Stimulated activated naive CD4-positive, alpha-beta T cell (primary cell): ENCODE data around the gene NUP188.

Experiments used
- DNase-seq, 6 experiments: peaks; one replicate each; lab custom pipeline; 2025; lab: John Stamatoyannopoulos, UW

Gene NUP188, protein sequence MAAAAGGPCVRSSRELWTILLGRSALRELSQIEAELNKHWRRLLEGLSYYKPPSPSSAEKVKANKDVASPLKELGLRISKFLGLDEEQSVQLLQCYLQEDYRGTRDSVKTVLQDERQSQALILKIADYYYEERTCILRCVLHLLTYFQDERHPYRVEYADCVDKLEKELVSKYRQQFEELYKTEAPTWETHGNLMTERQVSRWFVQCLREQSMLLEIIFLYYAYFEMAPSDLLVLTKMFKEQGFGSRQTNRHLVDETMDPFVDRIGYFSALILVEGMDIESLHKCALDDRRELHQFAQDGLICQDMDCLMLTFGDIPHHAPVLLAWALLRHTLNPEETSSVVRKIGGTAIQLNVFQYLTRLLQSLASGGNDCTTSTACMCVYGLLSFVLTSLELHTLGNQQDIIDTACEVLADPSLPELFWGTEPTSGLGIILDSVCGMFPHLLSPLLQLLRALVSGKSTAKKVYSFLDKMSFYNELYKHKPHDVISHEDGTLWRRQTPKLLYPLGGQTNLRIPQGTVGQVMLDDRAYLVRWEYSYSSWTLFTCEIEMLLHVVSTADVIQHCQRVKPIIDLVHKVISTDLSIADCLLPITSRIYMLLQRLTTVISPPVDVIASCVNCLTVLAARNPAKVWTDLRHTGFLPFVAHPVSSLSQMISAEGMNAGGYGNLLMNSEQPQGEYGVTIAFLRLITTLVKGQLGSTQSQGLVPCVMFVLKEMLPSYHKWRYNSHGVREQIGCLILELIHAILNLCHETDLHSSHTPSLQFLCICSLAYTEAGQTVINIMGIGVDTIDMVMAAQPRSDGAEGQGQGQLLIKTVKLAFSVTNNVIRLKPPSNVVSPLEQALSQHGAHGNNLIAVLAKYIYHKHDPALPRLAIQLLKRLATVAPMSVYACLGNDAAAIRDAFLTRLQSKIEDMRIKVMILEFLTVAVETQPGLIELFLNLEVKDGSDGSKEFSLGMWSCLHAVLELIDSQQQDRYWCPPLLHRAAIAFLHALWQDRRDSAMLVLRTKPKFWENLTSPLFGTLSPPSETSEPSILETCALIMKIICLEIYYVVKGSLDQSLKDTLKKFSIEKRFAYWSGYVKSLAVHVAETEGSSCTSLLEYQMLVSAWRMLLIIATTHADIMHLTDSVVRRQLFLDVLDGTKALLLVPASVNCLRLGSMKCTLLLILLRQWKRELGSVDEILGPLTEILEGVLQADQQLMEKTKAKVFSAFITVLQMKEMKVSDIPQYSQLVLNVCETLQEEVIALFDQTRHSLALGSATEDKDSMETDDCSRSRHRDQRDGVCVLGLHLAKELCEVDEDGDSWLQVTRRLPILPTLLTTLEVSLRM (N-terminal part only)

DNA sequence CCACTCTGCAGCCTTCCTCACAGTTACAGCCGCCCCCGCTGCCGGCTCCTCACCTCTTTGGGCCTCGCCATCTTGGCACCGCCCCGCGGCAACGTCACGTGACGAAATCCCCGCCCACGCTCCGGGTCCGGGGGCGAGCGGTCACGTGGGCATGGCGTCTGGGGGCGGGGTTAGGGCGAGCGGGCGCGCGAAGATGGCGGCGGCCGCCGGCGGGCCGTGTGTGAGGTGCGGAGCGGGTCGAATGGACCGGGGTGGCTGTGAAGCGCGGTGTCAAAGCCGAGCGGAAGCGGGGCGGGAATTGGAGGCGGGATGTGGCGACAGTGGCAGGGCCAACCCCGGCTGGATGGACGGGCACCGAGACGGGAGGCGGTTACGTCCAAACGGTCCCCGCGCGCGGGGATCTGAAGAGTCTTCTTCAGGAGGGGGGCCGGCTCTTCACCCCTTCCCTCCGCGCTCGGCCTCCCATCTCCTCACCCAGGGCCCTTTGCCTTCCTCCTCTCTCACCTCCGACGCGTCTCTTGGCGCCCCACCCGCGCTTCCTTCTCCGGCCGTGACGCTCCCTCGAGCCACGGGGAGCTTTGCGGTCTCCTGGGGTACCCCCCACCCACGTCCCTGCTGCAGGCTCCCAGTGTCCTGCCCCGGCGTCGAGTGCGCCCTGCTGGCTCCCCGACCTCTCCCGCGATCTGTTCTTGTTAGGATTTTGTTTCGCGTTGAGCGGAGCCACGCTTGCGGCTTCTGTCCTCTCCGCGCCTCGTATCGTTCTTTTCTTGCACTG is at the start of gene NUP188, which contains the start of gene DOLK:
Gene NUP188, plus strand, starts transcription at position 173 of the 775 bp plus-strand sequence. Its CDS starts 21 bp downstream, at position 194.
Gene DOLK, minus strand, starts transcription at position 77 of the 775 bp plus-strand sequence. CDS start 300 bp downstream, outside the sequence.
- DNase-seq = peak; percentile 93 to 99 (median 98)

DNA sequence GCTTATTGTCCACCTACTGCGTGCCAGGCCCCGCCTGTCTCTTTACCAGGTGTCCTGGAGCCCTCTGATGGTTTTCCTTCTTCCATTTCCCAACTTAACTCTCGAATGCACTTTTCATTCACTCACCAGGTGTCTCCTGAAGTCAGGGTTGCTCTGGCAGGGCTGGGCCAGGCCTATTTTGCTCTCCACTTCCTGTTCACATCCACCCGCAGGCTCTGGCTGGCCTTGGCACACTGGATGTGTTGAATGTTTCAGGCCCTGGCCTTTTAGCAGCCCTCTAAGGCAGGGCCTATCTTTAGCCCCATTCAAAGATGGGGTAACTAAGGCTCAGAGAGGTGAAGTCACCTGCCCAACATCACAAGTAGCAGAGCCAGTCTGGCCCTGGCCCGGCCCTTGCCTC is 49.1 kb upstream of the NUP188 start:
- DNase-seq = peak in 2 of 6 experiments; percentile 8 to 19

DNA sequence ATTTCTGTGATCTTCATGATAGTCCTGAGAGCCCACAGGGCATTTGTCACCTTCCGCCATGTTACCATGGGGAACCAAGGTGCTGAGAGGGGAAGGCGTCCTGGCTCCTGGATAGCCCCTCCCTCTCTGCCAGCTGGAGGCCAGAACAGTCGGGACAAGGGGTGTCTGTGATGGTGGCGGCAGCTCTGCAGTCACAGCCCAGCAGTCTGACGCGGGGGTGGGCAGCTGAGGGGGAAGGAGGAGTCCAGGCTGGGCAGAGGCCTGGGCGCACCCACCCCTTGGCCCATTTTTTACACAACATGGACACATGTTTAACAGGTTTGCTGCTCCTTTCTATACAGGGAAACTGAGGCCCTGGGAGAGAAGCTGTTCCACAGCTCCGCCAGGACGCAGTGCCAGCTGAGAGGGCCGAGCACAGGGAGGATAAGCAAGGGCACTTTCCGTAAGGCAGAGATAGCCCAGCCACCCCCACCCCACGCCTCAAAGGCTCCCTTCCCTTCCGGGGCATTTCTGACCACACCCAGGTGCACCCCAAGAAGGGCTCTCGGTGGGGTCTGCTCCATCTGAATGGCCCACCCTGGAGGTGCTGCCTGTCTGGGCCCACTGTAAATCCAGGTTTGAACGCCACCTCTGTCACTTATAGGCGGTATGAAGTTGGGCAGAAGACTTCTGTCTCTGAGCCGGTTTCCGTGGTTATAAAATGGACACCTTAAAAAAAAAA is 48.5 kb upstream of the NUP188 start:
- DNase-seq = no peak

DNA sequence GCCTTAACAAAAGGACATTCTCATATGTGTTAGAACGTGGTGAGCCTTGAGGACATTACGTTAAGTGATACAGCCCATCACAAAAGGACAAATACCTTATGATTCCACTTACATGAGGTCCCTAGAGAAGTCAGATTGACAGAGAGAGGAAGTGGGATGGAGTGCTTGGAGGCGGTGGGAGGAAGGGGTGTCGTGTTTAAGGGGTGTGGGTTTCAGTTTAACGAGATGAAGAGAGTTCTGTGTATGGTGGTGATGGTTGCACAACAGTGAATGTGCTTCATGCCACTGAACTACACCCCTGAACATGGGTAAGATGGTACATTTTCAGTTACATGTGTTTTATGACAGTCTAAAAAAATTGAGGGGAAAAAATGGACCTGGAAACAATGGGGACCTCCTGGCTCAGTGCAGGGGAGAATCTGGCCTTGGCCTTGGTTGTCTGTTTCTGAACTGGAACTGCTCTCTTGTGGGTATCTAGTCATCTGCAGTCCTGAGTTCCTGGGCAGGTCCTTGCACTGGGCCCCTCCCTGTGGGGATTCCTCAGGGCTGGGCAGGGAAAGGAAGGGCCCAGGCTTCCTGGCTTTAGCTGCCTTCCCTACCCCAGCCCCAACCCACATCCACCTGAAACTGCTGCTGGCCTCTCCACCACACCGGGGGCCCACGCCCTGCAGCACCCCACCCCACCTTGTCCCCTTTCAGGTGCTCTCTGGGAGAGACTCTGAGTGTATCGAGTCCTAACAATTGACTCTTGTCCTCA is 47.8 kb upstream of the NUP188 start:
- DNase-seq = peak in 3 of 6 experiments; percentile 30 to 69 (median 31)

DNA sequence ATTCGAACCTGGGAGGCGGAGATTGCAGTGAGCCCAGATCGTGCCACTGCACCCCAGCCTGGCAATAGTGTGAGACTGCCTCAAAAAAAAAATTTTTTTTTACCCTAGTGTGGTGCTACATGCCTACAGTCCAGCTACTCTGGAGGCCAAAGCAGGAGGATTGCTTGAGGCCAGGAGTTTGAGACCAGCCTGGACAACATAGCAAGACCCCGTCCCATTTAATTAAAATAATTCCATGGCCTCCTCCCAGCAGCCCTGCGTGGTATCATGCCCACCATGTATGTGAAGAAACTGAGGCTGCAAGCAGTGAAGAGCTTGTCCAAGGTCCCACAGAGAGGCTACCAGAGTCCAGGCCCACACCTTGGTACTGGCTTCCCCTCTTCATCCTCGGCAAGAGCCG is 46.1 kb upstream of the NUP188 start:
- DNase-seq = no peak

DNA sequence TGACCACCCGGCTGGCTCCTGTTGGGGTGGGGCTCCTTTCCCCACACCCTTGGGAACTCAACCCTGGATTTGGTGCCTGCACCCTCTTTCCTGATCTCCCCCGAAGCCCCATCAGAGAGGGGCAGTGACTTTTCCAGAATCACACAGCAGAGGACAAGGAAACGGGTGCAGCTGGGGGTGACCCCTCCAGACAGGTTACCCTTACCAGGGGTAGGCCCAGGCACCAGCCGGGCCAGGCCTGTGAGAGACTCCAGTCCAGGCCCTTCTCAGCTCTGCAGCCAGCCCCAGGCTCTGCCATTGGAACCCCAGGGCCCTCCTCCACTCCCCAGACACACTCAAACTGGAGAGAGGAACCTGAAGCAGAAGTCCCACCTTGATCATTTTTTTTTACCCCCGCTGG is 45.7 kb upstream of the NUP188 start:
- no peak for DNase-seq

DNA sequence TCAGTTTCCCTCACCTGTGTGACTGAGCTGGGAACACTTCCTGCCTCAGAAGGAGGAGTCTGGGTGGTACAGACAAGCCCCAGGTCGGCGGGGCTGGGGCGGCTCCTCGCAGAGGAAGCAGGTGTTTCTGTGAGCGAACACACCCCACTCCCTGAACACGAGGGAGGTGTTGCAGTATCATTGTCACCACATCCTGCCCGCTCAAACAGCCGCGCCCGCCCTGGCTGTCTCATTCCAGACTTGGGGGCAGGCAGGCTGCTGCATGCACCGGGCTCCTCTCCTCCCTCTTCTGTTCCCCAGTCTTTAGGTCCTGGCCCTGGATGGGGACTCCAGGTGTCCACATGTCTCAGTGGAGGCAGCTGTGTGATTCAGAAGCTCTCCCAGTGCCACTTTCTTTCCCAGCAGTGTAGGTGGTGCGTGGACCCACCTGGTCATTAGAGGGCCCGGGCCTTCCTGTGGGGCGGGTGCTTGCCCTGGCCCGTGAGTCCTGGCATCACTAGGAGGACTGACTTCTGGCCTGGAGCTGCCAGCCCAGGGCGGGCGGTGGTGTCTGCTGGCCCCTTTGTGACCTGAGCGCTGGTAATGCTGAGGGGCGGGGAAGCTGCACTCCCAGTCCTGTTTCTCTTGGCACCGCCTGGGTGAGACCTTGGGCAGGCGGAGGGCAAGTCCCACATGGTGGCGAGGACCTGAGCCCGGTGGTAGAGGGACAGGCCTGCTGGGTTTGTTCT is 45.0 kb upstream of the NUP188 start:
- peak; percentile 69 to 91 (median 84) for DNase-seq

DNA sequence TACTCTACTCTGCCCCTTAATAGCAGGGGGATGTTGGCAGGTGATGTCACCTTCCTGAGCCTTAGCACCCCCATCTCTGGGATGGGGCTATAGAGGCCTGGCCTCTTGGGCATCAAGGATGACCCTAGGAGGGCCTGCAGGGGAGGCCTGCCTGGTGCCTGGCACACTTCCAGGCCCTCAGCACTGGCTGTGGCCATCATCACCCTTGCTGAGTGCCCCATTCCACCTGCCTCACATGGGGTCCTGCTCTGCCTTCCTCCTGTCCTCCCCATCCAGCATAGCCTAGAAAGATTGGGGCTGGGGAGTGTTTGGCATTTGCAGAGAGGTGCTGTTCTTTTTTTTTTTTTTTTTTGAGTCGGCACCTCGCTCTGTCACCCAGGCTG is 44.4 kb upstream of the NUP188 start:
- no peak for DNase-seq

DNA sequence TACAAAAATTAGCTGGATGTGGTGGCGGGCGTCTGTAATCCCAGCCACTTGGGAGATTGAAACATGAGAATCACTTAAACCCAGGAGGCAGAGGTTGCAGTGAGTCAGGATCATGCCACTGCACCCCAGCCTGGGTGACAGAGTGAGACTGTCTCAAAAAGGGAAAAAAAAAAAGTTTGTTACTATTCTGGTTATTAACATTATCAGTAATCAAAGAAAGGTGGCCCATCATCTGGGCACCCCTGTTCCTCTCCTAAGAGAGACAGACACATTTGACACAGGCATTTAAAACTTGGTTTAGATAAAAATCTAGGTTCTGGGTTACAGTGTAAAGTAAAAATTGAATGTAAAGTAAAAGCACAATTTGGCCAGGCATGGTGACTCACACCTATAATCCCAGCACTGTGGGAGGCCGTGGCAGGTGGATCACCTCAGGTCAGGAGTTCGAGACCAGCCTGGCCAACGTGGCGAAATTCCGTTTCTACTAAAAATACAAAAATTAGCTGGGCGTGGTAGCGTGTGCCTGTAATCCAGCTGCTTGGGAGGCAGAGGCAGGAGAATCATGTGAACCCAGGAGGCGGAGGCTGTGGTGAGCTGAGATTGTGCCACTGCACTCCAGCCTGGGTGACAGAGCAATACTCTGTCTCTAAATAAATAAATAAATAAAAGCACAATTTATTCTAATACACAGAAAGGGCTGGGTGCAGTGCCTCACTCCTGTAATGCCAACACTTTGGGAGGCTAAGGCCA is 43.5 kb upstream of the NUP188 start:
- DNase-seq = no peak

DNA sequence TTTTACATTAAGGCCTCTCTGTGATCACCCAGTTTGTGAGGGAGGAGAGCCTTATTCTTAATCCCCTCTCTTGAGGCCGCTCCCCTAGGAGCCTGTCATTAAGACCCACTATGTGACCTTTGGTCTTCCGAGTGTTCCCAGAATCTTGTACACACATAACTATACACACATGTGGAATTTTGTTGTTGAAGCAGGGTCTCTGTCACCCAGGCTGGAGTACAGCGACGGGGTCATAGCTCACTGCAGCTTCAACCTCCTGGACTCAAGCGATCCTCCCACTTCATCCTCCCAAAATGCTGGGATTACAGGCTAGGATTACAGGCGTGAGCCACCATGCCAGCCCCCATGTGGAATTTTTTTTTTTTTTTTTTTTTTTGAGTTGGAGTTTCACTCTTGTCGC is 41.5 kb upstream of the NUP188 start:
- no peak for DNase-seq

DNA sequence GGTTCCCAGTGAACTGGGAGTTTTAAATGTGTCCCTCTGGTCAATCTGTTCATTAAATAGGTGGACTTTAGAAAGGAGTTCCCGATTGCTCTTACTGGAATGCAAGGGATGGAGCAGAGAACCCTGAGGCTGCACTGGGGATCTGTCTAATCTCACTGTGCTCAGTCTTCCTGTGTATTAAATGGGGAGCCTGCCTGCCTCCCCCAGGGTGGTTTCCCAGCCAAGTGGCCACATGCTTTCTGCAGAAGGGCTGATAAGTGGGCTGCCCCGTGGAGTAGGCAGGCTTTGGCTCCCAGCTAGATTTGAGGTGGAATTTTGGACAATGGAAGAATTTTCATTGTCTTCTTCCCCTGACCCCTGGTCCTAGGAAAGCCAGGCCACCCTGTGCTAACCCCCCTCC is 40.8 kb upstream of the NUP188 start:
- DNase-seq = no peak

DNA sequence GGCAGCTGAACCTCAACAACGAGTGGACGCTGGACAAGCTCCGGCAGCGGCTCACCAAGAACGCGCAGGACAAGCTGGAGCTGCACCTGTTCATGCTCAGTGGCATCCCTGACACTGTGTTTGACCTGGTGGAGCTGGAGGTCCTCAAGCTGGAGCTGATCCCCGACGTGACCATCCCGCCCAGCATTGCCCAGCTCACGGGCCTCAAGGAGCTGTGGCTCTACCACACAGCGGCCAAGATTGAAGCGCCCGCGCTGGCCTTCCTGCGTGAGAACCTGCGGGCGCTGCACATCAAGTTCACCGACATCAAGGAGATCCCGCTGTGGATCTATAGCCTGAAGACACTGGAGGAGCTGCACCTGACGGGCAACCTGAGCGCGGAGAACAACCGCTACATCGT is 39.1 kb upstream of the NUP188 start:
- DNase-seq = no peak

DNA sequence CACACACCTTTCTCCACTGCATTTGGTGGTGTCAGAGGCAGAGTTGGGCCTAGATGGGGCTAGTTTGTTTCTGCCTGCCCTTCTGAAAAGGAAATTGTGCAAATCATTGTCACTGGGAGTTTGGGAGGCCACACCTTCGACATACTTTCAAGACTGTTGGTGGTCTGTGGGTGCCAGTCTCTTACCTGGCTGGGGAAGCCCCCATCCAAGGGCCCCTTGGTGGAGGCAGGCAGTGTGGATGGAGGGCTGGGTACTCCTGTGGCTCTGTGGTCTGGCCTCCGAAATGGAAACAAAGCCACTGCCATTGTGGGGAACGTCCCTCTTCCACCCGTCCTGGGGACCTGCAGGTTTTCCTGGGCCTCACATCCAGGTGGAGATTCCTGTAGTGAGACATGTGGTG is 37.6 kb upstream of the NUP188 start:
- DNase-seq = no peak

DNA sequence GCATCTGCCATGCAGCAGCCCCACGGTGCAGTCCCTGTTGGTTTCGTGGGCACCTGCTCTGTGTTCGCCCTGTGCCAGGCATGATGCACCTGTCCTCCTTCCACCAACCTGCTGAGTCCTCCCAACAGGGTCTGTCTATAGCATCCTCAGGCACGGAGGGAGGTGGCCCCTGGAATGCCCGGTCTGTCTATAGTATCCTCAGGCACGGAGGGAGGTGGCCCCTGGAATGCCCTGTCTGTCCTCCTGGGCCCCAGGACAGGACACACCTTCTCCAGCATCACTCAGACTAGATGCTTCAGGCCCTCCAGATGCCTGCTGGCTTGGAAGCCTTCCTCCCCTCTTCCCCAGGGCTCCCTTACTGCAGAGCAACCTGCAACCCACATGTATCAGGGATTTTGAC is 36.6 kb upstream of the NUP188 start:
- no peak for DNase-seq

DNA sequence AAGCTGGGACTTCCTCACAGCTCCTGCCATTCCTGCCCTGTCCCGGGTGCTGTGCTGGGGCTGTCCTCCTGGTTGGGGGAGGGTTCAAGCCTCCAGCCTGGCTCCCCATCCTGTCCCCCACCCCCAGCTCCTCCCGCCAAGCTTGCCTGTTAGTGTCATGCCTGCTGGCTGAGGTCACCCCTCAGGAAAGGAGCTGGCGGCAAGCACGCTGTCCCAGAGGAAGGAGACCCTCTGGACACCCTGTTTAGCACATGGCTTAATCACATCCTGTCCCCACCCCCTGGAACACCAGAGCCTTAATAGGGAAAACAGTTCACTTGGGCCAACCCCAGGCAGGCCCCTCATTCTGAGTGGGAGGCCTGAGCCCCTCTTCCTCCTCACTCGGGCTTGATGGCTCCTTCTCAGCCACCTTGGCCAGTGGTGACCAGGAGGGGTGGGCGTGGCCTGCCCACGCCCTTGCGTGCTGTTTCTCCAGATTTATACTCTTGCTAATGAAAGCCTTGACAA is 35.9 kb upstream of the NUP188 start:
- DNase-seq = no peak

DNA sequence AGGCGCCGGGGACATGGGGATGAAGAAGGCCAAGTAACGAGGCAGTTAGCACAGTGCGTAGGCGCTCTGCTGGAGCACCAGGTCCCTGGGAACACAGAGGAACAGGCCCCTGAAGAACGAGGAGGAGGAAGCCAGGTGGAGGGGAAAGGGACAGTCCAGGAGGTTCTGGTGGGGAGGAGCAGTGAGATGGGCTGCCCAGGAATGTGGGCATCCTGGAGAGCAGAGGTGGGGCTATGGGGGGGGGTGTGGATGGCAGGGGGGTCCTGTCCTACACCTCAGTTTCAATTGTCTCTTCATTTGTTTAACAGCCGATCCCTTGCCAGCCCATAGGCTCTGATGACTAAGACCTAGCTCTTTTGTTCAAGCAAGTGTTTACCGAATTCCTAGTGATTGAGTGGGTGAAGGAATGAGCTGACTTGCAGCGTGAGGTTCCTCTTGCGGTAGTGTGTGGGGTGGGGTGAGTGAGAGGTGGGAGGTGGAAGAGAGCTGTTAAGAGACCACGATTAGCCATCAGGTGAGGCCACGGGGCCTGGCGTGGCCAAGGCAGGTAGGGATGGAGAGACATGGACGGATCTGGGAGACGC is 35.1 kb upstream of the NUP188 start:
- no peak for DNase-seq

DNA sequence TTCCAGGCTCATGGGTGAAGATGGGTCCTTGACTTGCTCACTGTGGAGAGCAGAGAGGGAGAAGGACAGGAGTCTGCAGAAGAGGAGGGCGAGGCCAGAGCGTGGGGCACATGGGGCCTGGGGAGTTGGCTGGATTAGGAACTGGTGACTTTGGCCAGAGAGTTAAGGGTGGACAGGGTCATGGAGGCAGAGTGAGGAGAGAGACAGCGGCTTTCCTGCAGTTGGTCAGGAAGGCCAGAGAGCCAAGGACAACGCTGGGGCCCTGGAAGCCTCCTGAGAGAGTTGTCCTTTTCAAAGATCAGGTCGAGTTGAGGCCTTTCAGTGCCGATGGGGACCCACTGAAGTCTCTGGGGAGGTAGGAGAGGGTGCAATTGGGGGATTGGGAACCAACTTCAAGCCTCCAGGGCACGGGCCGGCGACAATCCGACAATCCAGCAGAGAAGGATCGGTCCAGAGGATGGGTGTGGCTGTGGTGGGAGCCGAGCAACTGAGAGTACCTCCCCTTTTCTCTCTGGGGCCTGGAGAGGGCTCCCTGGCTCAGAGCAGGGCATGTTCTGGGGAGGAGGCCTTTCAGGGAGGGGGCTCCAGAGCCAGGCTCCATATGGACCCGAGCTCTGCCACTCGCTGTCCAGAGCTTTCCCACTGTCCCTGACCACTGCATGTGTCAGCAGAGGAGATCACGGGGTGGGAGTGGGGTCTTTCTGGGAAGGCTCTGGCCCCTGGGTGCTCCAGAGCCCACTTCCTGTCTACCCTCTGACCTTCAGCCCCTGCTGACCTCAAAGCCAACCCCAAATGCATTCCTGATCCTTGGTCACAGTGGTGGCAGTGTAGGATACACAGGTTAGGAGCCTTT is 34.2 kb upstream of the NUP188 start:
- no peak for DNase-seq
